ENCODE measurements around the gene KCNC1.

The KCNC1 gene

GRCh38 chr11:17772704-17773600, 38.4 kb downstream of the KCNC1 start:
- DNase-seq (ENCODE audit: low read depth in 3 of 3, low spot score in 1 of 3), result no peak

- no peak for DNase-seq (ENCODE audit: low read depth in 3 of 3, low spot score in 1 of 3)
Measured at GRCh38 chr11:17773674-17774073, 39.1 kb downstream of the KCNC1 start.

- DNase-seq (ENCODE audit: low read depth in 3 of 3, low spot score in 1 of 3), result no peak
Measured at GRCh38 chr11:17774232-17775034, 39.9 kb downstream of the KCNC1 start.

- no peak for DNase-seq (ENCODE audit: low read depth in 3 of 3, low spot score in 1 of 3)
Measured at GRCh38 chr11:17775035-17775348, 40.4 kb downstream of the KCNC1 start.

- no peak for DNase-seq (ENCODE audit: low read depth in 3 of 3, low spot score in 1 of 3)
Measured at GRCh38 chr11:17775507-17776211, 41.1 kb downstream of the KCNC1 start.

GRCh38 chr11:17776212-17776875, 41.8 kb downstream of the KCNC1 start:
- no peak for DNase-seq (ENCODE audit: low read depth in 3 of 3, low spot score in 1 of 3)

- DNase-seq (ENCODE audit: low read depth in 3 of 3, low spot score in 1 of 3), result no peak
Measured at GRCh38 chr11:17777086-17777737, 42.6 kb downstream of the KCNC1 start.

- no peak for DNase-seq (ENCODE audit: low read depth in 3 of 3, low spot score in 1 of 3)
Measured at GRCh38 chr11:17777738-17778091, 43.1 kb downstream of the KCNC1 start.

GRCh38 chr11:17778352-17778751, 43.8 kb downstream of the KCNC1 start:
- DNase-seq (ENCODE audit: low read depth in 3 of 3, low spot score in 1 of 3), result no peak

- DNase-seq (ENCODE audit: low read depth in 3 of 3, low spot score in 1 of 3), result no peak
Measured at GRCh38 chr11:17778956-17779860, 44.6 kb downstream of the KCNC1 start.

GRCh38 chr11:17779861-17780594, 45.4 kb downstream of the KCNC1 start:
- DNase-seq (ENCODE audit: low read depth in 3 of 3, low spot score in 1 of 3), result no peak

GRCh38 chr11:17780668-17781067, 46.1 kb downstream of the KCNC1 start:
- DNase-seq (ENCODE audit: low read depth in 3 of 3, low spot score in 1 of 3), result no peak

- no peak for DNase-seq (ENCODE audit: low read depth in 3 of 3, low spot score in 1 of 3)
Measured at GRCh38 chr11:17781221-17781620, 46.6 kb downstream of the KCNC1 start.

- DNase-seq (ENCODE audit: low read depth in 3 of 3, low spot score in 1 of 3), result no peak
Measured at GRCh38 chr11:17781626-17782025, 47.0 kb downstream of the KCNC1 start.

- DNase-seq (ENCODE audit: low read depth in 3 of 3, low spot score in 1 of 3), result no peak
Measured at GRCh38 chr11:17782145-17782544, 47.6 kb downstream of the KCNC1 start.

GRCh38 chr11:17782603-17783337, 48.2 kb downstream of the KCNC1 start:
- DNase-seq (ENCODE audit: low read depth in 3 of 3, low spot score in 1 of 3), result no peak

GRCh38 chr11:17783878-17784277, 49.3 kb downstream of the KCNC1 start:
- DNase-seq (ENCODE audit: low read depth in 3 of 3, low spot score in 1 of 3), result no peak

- DNase-seq (ENCODE audit: low read depth in 3 of 3, low spot score in 1 of 3), result no peak
Measured at GRCh38 chr11:17786824-17787525, 52.4 kb downstream of the KCNC1 start.

Data from stimulated activated CD4-positive, alpha-beta T cell treated with anti-CD3 and anti-CD28 coated beads, TNF-alpha, amount 100 ng/mL, for 1 hour (primary cell).